NCI-H2171 treated with DMSO at 0.1 percent for 48 hours (cell line): Measurements from ENCODE around the gene FOXP2.
A peak's percentile ranks its signal among the peaks of the same experiment; 100 is the strongest.
"Not testable (repeated sequence)": the region's sequence is repeated elsewhere in the genome, so short reads cannot be mapped to it uniquely, and the experiment has no call there.

Source experiments
- DNase-seq: peaks from one replicate; lab custom pipeline; 2025; lab: John Stamatoyannopoulos, UW

Gene FOXP2

DNA sequence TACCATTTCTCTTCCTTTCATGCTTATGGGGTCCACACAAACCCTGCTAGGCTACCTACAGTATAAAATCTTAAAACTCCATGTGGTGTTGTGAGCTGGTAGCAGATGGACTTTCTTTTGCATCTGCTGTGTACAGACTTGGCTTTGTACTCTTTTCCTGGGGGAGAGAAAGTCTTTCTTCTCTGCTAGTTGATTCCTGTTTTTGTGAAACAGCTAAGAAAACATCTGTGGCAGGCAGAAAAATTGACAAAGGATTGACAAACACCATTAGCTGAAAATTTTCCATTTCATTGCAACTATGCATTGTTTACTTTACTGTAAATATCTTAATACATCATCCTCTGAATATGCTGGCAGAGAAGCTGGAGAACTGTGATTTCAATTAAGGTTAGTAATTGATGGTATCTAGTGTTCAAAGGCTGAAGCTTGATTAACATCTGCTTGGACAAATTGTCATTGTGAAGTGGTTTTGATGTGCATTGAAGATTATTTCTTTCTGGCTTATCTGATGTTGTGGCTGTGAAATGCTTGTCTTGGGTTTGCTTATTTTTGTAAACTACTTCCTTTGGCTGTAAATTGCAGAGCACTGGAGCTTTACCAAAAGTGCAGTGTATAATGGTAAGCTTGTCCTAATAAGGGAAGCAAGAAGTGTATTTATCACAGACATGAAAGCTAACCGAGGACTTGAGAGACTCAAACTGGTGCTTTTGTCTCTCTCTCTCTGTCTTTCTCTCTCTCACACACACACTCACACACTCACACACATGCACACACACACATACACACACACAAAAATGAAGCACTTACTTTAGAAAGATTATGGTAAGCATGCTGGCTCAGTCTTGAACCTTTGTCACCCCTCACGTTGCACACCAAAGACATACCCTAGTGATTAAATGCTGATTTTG, at the start of gene FOXP2:
TSS of gene FOXP2 (plus strand) at position 660 of the 908 bp plus-strand sequence. CDS start 11,697 bp downstream, outside the sequence.
- peak; percentile 96 for DNase-seq

DNA sequence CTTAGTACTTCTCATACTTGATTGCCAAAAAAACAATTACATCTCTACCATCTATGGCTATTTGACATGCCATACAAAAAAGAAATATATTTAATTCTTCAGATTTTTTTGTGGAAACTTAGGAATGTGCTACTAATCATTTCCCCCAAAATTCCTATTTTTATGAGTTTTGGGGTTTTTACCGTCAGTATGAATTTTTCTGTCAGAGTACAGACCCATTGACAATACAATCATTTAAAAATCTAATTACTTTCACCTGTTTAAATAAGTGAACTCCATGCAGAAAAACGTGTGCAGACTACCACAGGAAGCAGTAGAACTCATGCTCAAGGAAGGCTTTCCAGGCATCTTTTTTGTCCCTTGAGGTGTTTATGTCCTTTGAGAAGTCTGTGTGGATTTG, 48.8 kb upstream of the FOXP2 start:
- no peak for DNase-seq

DNA sequence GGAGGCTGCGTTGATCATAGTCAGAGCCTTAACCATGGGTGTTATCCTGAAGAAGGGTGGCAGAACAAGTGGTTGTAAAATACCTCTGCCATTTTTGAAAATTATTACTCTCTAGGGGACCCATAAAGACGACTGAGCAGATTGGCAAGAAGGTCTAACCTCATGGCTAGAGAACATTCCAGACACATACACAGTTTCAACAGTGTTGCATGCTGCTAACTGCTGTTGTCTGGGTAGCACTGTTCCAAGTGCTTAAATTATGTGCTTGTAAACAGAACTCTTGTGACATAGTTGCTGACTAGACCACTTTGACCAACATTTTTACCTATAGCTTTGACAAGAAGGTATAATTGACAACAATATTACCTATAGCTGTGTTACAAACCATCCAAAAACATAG, 46.1 kb upstream of the FOXP2 start:
- DNase-seq: no peak

DNA sequence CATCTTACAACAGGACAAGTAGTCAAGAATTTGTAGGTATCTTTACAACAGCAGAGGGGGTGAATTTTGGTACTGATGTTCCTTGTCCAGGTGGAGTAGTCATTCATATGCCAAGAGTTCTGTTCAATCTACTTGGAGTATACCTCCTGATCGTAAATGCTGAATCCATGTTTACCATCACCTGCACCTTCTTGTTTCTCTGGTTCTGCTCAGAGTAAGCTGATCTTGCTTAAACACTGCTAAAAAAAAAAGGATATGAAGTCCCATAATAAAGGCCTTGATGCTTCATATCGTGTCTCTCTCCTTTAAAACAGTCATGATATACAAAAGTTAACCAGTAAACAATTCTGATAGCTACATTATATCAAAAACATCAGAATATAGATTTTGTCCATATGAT, 45.3 kb upstream of the FOXP2 start:
- no peak for DNase-seq

DNA sequence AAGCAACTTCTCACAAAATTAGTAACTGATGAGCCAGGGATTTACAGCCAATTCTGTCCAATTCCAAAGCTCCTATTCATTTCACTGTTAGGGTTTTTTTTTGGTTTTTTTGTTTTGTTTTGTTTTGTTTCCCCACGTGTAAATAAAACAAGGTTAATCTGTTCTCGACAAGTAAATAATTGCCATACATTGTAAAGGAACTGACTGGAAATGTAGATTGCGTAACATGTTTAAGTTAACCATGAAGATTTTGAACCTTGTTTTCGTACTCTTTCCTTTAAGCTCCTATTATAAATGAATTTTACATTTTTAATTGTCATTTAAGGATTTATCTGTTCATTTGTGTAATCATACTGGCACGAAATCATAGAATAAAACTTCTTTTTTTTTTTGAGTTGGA, 42.0 kb upstream of the FOXP2 start:
- no peak for DNase-seq

DNA sequence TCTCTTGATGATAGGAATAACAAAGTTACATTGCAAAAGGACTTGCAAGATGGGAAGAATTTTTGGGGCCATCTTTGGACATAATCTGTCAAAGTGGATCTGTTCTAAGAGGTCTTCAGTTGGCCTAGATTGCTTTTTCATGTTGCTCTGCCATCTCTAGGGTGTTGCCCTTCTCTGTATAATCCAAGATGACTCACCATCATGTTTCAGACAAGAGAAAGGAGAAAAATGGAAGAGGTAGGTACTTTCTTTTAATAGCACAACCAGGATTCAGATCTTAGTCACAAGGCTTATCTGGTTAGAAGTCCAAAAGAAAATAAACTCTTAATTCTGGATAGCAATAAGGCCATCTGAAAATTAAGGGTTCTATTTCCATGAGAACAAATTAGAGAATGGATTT, 38.7 kb upstream of the FOXP2 start:
- no peak for DNase-seq

DNA sequence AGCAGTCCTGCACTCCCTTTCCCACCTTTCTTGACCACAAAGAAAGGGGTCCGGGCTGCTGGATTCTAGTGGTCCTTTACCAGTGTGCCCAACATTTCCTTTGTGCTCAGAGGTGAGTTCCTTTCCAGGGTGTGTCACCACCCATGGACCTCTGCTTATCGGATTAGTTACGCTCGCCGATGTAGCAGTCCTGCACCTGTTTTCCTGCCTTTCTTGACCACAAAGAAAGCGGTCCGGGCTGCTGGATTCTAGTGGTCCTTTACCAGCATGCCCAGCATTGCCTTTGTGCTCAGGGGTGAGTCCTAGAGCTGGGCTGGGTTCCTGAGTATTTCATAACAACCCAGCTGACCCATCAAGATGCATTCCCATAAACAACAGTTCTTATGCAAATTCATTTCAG, 30.7 kb upstream of the FOXP2 start:
- not testable (repeated sequence) for DNase-seq

DNA sequence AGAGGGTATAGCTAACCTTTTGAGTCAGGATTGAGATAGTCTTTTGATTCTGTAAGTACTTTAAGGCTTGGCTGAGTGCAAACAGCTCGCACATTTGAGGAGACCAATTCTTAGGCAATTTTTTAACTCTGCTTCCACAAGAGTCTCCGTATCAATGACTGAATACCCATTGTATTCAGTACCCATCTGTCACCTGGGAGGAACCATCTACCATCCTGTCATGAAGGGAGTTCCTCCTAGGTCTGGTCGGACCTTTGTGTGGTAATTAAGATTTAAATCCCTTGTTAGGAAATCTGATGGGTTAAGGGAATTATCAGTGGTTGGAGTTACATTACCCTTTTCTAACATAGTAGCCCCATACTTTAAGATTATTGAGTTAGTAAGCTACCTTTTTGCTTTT, 30.3 kb upstream of the FOXP2 start:
- peak; percentile 9 for DNase-seq

DNA sequence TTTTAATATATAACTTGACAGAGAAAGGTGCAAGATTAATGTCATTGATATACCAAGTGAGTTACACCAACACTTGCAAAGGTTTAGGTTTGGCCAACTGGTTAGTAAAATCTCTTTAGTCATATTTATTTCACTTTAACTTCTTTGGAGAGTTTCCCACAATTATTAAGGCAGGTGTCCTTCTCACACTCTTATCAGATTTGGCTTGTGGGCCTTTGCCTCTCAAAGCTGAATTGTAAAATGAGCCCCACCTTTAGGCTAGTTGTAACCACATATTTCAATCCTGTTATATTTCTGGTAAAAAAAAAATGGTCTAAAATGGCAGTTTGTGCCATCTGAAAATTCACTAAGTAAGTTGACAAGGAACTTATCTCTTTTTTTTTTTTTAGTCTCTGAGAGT, 26.6 kb upstream of the FOXP2 start:
- DNase-seq: no peak

DNA sequence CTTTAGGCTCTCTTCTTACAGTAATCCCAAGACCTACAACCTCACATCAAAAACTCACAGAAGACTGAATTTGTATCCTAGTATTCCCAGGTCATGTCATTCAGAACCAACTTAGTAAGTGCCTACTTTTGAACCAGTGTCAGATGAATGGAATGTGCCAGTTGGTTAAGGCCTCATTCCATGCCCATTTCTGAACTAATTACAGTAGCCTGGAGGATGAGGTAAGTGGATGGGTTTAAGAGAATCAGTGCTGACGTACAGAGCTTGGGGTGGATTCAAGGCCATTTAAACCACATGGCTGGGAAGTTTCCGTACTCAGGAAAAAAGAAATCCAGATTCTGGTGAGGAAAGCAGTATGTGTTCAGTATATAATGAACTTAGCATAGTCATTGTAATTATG, 21.9 kb upstream of the FOXP2 start:
- no peak for DNase-seq

DNA sequence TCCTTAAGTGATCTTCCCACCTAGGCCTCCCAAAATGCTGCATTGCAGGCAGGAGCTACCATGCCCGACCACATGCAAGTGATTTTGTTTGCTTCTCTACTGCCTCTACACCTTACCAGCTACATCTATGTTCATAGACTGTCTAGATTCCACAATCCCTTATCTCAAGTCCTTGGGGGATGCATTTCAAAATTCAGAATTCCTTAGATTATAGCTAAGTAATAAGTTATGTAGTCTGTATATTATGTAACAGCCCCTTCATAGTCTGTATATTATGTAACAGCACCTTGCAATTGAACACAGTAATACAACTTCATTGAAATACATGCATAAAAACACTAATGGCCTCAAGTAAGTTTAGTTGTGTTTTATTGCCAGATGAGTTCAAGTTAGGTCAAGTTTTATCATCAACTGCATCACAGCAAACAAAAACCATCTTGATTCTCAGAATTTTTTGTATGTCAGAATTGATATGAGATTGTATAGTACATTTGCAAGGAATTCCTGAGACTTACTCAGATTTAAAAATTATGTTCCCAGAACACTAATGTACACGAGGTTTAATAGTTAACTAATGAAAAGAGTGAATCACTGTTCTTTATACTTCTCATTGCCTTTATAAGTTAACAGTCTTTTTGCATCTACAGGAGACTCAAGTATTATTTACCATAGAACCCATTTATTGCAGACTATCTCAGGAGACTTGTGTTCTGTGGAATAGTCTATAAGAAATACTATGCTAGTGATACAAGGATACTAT, 11.6 kb upstream of the FOXP2 start:
- DNase-seq: no peak

DNA sequence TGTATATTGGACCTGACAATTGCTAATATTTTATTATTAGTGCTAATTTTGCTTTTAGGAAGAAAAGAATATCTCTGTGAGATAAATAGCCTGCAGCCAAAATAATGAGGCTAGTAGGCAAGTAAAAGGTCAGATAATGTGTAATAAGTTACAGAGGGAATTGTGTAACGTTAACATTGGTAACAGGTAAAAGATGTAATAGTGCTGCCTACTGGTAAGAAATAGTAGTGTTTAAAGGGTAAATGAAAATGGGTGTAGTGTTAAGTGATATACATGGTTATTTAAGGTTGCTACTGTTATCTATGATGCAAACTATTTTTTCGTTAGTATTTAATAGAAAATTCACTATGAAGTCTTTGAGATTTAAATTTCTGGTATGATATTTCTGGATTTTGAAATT, 9.2 kb upstream of the FOXP2 start:
- DNase-seq: peak; percentile 21

DNA sequence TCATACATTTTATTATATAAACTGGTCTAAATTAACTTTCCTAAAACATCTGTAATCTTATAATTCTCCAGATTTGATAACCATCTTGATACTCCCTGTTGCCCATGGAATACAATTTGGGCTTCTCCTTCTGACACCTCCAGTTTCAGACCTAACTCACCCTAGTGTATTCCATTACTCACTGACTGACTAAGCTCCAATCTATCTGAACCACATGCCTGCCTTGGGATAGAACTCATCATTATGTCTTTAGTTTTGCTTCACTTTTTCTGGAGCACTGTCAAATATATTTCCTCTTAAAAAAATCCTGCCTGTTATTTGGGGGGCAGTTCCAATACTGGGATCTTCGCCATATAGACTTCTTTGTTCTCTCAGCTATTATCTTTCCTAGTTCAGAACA, 4.9 kb upstream of the FOXP2 start:
- DNase-seq: no peak

DNA sequence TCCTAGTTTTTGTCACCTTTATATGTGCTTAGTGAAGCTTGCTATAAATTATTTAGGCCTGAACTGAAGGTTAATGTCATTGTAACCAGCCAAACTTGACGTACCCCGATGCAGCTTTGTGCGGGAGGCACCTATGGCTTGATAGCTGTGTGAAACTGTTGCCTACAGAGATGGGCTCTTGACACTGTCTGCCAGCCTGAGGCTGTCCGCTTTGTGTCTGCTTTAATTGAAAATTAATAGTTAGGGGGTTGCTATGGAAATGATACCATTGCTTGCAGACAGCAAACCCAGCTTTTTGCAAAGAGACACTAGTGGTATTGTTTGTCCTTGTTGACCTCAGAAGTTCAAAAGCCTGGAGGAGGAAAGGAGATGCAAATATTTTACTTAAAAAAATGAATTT, 2.1 kb upstream of the FOXP2 start:
- DNase-seq: no peak

DNA sequence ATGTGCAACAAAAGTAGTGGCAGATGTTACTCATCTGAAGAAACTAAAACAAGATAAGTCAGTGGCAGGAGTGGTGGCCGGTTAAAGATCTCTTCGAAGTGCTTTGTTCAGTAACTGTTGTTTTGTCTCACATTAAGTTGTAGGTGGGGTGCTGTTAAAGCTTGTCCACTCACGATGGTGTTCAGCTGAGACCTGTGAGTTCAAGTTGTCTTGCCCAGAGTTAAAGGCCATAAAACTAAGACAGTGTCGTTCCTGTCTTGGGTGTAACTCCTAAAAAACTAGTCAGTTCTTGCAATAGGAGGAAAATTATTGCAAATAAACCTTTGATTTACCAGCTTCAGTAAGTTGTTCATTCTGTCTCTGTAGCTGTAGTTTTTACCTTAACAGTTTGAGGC, 857 bp upstream of the FOXP2 start:
- peak; percentile 79 for DNase-seq

DNA sequence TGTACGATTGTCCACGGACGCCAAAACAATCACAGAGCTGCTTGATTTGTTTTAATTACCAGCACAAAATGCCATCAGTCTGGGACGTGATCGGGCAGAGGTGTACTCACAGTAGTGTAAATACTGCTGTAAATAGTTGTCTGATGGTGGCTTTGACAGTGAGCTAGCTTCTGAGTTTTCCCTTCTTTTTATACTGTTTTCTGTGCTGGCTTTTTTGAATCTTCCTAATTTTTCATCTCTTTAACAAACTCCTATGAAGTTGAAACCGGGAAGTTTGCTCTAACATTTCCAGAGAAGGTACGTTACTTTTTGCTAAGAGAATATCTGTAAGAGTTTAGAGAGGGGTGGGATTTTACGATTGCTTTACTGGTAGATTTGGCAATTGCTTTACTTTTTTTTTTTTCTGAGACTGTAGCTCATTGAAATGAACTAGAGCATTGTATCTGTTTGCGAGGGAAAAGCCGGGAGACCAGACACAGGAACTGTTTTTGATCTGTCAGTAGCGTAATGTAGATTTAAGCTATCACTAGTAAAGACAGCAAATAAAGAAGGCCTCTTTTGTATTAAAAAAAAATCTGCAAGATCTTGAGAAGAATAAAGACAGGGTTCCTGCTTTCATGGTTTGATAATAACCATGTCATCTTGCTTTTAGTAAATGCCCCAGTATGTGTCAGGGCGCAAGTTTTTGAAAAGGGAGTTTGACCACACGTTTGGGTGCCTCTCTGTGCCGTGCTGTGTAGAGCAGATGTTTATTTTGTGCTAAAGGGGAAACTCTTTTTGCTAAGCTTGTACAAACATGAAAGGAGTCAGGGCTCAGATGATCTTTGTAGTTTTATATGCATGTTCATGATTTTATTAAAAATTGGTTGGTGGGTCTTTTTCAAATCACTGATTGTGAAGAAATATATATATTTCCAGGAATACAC, 712 bp downstream of the FOXP2 start:
- peak; percentile 74 for DNase-seq

DNA sequence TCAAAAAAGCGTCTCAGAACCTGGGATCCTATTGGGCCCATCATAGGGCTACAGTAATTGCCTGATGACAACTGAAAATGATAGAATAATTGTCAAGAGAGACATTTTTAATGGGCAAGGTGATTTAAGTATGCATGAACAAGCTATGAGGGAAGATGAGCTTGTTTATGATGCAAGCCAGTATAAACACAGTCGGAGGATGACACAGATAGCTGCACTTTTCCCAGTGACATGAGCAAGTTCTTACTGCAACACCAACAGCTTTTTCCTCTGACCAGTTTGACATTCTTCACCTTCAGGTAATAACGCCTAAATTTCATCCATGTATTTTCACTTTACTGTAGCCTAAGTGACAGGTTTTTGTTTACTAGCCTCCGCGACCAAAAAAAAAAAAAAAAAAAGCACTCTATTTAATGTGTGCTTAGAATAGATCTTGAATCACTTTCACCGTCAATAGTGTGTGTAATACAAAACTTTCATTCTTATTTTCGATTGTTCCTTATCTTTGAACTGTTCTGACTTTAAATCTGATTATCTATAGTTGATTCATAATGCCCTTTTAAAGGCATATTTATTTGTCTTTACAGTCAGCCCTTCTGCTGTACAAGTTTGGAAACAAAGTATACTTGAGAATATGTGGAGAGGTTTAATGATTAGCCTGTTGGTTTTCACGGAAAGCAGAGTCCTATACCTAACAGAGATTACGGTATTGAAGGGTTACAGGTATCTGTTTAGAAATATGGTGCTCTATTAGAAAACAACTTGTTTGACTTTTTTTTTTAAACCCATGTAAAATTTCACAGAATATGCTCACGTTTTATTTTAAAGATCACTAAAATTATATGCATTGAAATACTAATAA, 1.7 kb downstream of the FOXP2 start:
- DNase-seq: peak; percentile 53

DNA sequence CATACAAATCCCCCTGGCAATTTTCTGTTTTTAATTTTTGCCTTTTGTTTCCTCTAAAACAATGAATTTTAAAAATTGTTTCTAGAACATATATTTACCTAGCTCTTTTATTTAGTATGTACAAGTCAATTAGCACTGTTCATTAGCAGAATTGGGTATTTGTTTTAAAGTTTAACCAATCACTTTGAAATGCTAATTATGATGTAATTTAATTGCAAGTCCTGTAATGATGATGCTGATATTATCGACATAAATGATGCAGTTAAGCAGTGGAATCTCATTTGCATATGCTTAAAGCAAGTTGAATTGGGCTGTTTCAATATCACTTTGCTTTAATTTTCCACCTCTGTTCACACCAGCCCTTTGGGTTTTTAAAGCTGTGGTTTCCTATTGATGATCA, 2.7 kb downstream of the FOXP2 start:
- no peak for DNase-seq

DNA sequence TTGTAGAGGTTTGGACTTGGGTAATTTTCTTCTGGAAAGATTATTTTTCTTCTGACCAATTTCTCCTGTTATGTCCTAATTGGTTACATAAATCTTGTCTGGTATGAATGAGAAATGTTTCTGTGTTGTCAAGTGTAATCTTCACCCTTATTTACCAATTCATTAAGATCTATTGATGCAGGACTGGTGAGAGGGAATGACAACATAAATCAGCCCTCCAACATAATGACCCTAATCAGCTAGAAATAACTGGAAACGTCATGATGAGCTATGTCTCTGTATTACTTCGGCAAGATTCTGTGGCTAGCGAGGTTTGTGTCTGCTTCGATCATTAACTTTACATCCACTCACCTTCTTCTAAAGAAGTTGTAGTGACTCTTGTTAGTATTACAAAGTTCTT, 3.5 kb downstream of the FOXP2 start:
- DNase-seq: no peak

DNA sequence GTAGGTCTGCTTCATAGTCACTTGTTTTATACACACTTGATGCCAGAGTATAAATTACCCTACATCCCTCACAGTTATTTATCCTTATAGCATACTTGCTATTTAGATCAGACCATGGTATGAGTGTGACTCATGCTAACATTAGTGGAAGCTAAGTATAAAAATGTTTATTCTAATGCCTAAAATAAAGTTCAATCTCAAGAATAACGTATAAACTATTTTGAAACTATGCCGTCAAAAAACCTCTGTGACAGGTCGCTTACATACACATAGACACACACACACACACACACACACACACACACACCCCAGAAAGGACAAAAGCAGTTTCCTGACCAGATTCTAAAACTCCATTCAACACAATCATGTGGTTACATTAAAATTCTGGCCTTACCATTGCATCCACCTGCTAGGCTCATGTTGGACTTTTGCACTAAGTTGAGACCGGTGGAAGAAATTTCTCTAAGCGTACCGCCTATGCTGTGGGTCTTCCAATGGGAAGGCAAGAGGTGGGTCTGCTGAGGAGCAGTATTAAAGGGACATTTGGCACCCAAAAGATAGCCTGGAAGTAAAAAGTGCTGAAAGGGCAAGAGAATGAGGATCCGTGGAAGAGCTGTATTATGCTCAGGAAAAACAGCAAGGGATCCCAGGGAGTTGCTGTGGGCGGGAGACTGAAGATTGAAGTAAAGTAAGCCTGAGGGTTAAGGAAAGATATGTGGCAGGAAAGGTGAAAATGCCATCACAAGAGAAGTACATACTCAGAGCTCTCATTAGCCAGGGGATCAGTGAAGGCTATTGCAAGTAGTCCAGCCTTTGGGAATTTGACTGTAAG, 5.0 kb downstream of the FOXP2 start:
- DNase-seq: no peak
